NCI-H82 treated with DMSO at 0.1 percent for 48 hours (cell line): ENCODE data around the gene MUCL3.
A peak's percentile ranks its signal among the peaks of the same experiment; 100 is the strongest.
"Not testable (repeated sequence)": the region's sequence is repeated elsewhere in the genome, so short reads cannot be mapped to it uniquely, and the experiment has no call there.

Source experiments
- DNase-seq: peaks from one replicate; lab custom pipeline; 2025; ENCODE audit not compliant: unreplicated experiment; lab: John Stamatoyannopoulos, UW

MUCL3 gene

GRCh38 chr6:30937265-30937664, 3.5 kb upstream of the MUCL3 start:
- DNase-seq: no peak

GRCh38 chr6:30938730-30939129, 2.0 kb upstream of the MUCL3 start:
- no peak for DNase-seq

- no peak for DNase-seq
These were observed 1.3 kb upstream of the MUCL3 start for GRCh38 chr6:30939473-30939872.

- peak; percentile 34 for DNase-seq
These were observed 1.7 kb downstream of the MUCL3 start for GRCh38 chr6:30942338-30943060.

- DNase-seq: no peak
These were observed 3.3 kb downstream of the MUCL3 start for GRCh38 chr6:30944051-30944450.

GRCh38 chr6:30945281-30945680, 4.5 kb downstream of the MUCL3 start:
- DNase-seq: no peak

GRCh38 chr6:30947231-30947630, 6.5 kb downstream of the MUCL3 start:
- DNase-seq: no peak

- DNase-seq: no peak
These were observed 8.0 kb downstream of the MUCL3 start for GRCh38 chr6:30948811-30949210.

- DNase-seq: no peak
These were observed 11.2 kb downstream of the MUCL3 start for GRCh38 chr6:30951907-30952469.

- DNase-seq: no peak
These were observed 14.0 kb downstream of the MUCL3 start for GRCh38 chr6:30954631-30955366.

GRCh38 chr6:30955367-30956042, 14.7 kb downstream of the MUCL3 start:
- DNase-seq: peak; percentile 14

GRCh38 chr6:30957716-30958115, 16.9 kb downstream of the MUCL3 start:
- no peak for DNase-seq

GRCh38 chr6:30960907-30961673, 20.3 kb downstream of the MUCL3 start:
- DNase-seq: no peak

GRCh38 chr6:30962716-30963115, 21.9 kb downstream of the MUCL3 start:
- no peak for DNase-seq

- no peak for DNase-seq
These were observed 22.9 kb downstream of the MUCL3 start for GRCh38 chr6:30963641-30964040.

- DNase-seq: no peak
These were observed 23.3 kb downstream of the MUCL3 start for GRCh38 chr6:30964075-30964474.

GRCh38 chr6:30965140-30965601, 24.4 kb downstream of the MUCL3 start:
- DNase-seq: no peak

- no peak for DNase-seq
These were observed 25.4 kb downstream of the MUCL3 start for GRCh38 chr6:30966154-30966553.

GRCh38 chr6:30969171-30969570, 28.4 kb downstream of the MUCL3 start:
- not testable (repeated sequence) for DNase-seq

GRCh38 chr6:30970946-30971345, 30.2 kb downstream of the MUCL3 start:
- DNase-seq: no peak

GRCh38 chr6:30972816-30973215, 32.0 kb downstream of the MUCL3 start:
- no peak for DNase-seq
